Measurements from ENCODE around the gene SPOCK1.

Gene SPOCK1

DNA sequence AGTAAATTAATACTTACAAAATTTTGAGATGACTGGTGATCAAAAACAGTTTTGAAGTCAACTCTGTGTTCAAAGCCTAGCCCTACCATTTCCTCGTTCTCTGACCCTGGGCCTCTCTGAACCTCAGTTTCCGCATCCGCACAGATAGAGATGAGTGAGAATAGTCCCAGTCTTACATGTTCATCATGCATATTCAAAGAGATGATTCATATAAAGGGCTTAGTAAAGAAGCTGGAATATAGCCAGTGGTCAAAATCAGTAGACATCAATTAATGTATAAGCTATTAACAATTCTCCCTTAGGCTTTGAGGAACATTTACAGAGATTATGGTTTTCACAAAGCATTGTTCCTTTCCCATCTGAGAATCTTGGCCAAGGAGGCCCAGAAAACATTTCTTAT lies 250.6 kb downstream of the SPOCK1 start:
- H3K4me3 Mint-ChIP-seq = no peak overlapping the region
- H3K4me1 Mint-ChIP-seq = peaks cover 19% of the 10 kb centered on the region
- H3K36me3 Mint-ChIP-seq (ENCODE audit: low read depth) = no peaks in the 10 kb centered on the region
- TF ChIP-seq, protein P1, sequence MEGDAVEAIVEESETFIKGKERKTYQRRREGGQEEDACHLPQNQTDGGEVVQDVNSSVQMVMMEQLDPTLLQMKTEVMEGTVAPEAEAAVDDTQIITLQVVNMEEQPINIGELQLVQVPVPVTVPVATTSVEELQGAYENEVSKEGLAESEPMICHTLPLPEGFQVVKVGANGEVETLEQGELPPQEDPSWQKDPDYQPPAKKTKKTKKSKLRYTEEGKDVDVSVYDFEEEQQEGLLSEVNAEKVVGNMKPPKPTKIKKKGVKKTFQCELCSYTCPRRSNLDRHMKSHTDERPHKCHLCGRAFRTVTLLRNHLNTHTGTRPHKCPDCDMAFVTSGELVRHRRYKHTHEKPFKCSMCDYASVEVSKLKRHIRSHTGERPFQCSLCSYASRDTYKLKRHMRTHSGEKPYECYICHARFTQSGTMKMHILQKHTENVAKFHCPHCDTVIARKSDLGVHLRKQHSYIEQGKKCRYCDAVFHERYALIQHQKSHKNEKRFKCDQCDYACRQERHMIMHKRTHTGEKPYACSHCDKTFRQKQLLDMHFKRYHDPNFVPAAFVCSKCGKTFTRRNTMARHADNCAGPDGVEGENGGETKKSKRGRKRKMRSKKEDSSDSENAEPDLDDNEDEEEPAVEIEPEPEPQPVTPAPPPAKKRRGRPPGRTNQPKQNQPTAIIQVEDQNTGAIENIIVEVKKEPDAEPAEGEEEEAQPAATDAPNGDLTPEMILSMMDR (IDR thresholded peaks at IDR 0.05; ENCODE audit: unreplicated experiment in 3 of 3) = no peak
- peaks cover 11% of the 10 kb centered on the region for H3K27me3 Mint-ChIP-seq (ENCODE audit: low read depth)
- H3K9me3 Mint-ChIP-seq = no peaks in the 10 kb centered on the region
- no peak overlapping the region for H3K27ac Mint-ChIP-seq

DNA sequence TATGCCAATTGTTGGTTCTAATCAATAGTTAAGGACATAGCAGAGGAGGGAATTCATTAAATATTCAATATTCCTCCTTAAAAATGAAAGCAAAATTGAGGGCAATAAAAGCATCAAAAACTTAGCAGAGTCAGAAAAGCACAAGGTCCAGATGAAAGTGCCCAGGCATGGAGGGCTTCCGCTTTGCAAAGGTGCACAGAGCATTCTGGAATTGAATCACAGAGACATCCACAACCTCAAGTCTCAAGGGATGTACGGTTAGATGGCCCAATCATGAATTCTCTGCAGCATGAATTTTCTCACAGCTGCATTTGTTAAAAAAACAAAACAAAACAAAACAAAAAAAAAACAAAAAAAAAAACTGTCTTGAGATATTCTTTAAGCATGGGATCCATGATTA lies 253.7 kb downstream of the SPOCK1 start:
- no peaks in the 10 kb centered on the region for H3K27me3 Mint-ChIP-seq (ENCODE audit: low read depth)
- H3K36me3 Mint-ChIP-seq (ENCODE audit: low read depth) = no peaks in the 10 kb centered on the region
- no peaks in the 10 kb centered on the region for H3K9me3 Mint-ChIP-seq
- TF ChIP-seq, protein P1 (IDR thresholded peaks at IDR 0.05; ENCODE audit: unreplicated experiment in 3 of 3) = no peak
- no peak overlapping the region for H3K4me3 Mint-ChIP-seq
- H3K4me1 Mint-ChIP-seq = peaks cover 15% of the 10 kb centered on the region
- H3K27ac Mint-ChIP-seq = no peak overlapping the region

DNA sequence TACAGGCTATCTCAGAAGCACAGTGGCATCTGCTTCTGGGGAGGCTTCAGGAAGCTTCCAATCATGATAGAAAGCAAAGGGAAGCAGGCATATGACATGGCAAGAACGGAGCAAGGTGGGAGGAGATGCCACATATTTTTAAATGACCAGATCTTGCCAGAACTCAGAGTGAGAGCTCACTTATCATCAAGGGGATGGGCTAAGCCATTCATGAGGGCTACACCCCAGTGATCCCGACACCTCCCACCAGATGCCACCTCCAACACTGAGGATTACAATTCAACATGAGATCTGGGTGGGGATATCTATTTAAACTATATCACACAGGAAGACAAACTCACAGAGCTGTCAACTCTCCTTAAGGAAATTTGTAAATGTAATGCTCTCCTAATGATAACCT lies 258.8 kb downstream of the SPOCK1 start:
- no peak overlapping the region for H3K27ac Mint-ChIP-seq
- H3K4me3 Mint-ChIP-seq = no peak overlapping the region
- peaks cover 4% of the 10 kb centered on the region for H3K4me1 Mint-ChIP-seq
- peaks cover 6% of the 10 kb centered on the region for H3K9me3 Mint-ChIP-seq
- no peaks in the 10 kb centered on the region for H3K27me3 Mint-ChIP-seq (ENCODE audit: low read depth)
- TF ChIP-seq, protein P1 (IDR thresholded peaks at IDR 0.05; ENCODE audit: unreplicated experiment in 3 of 3) = no peak
- no peaks in the 10 kb centered on the region for H3K36me3 Mint-ChIP-seq (ENCODE audit: low read depth)

DNA sequence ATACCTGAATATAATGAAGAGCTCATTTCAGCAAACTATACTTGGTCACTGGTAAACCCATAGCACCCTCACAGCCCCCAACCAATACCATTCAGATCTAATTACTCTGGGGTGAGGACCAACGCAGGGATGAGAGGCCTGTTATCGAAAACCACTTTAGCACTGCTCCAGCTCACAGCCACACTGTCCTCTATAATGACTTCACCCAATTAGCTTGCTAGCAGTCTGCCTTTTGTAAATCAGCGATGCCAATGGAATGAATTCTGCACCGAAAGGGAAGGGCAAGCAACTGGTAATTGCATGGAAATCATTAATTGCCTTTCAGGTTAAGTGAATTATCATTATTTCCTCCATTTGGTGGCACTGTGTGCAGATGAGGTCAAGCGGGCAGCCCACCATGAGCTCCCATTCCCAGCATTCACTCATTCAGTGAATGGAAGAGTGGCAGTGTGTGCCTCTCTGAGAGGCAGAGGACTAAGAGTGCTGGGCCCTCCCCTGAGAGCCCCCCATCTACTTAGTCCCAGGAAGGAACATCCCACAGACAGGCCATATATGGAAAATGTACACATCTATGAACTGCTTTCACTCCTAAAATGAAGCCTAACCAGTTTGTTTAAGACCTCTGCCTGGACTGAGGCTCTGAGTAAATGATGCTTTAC lies 262.1 kb downstream of the SPOCK1 start:
- TF ChIP-seq, protein P1 (IDR thresholded peaks at IDR 0.05; ENCODE audit: unreplicated experiment in 3 of 3) = no peak

DNA sequence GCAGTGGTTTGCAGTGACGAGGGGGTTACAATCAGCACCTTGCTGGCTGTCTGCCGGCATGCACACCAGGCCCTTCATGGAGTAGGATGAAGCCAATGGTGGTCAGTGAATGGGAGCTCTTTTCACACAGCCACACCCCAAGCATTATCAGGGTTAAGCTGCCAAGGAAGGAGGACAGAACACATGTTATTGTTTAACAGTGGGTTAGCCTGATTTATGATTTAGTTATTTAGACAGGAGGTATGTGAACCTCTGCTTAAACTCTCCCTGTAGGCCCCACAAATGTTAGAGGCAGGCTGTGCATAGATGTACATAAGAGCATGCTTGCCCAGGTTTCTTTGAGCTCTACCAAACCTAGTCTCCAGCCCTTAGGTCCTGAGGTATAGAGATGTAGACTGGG lies 262.9 kb downstream of the SPOCK1 start:
- Mint-ChIP-seq H3K9me3 (peaks cover 6% of the 10 kb centered on the region), H3K27ac (peak overlapping the region in 1 of 3 experiments; percentile 6), H3K27me3 (ENCODE audit: low read depth) (no peaks in the 10 kb centered on the region), H3K4me3 (no peak overlapping the region), H3K36me3 (ENCODE audit: low read depth) (no peaks in the 10 kb centered on the region), H3K4me1 (peaks cover 4% of the 10 kb centered on the region)
- TF ChIP-seq, protein P1 (IDR thresholded peaks at IDR 0.05; ENCODE audit: unreplicated experiment in 3 of 3) = no peak

More for the DNA sequence above, 262.1 kb downstream of the SPOCK1 start:
- Mint-ChIP-seq H3K27ac (peak overlapping the region in 1 of 3 experiments; percentile 6), H3K4me1 (peaks cover 4% of the 10 kb centered on the region), H3K36me3 (ENCODE audit: low read depth) (no peaks in the 10 kb centered on the region), H3K9me3 (peaks cover 6% of the 10 kb centered on the region), H3K27me3 (ENCODE audit: low read depth) (no peaks in the 10 kb centered on the region), H3K4me3 (no peak overlapping the region)
